GM18520 (cell line): ENCODE measurements around the gene MARCO.
"Not testable (repeated sequence)": the region's sequence is repeated elsewhere in the genome, so short reads cannot be mapped to it uniquely, and the experiment has no call there.

Experiments
- ATAC-seq: cut with Tn5 transposase; IDR thresholded peaks from one replicate; pipeline ENCODE4 v1.9.1; 2021; ENCODE audit not compliant: unreplicated experiment

Gene MARCO

GRCh38 chr2:118925476-118925875 lies 16.5 kb upstream of the MARCO start:
- no peak for ATAC-seq

GRCh38 chr2:118925981-118926380 lies 16.0 kb upstream of the MARCO start:
- ATAC-seq: no peak

- ATAC-seq: no peak
These were observed 12.9 kb upstream of the MARCO start for GRCh38 chr2:118929059-118929458.

- no peak for ATAC-seq
These were observed 9.0 kb upstream of the MARCO start for GRCh38 chr2:118932949-118933348.

GRCh38 chr2:118936306-118936705 lies 5.7 kb upstream of the MARCO start:
- ATAC-seq: no peak

GRCh38 chr2:118936936-118937335 lies 5.1 kb upstream of the MARCO start:
- ATAC-seq: no peak

GRCh38 chr2:118937817-118938216 lies 4.2 kb upstream of the MARCO start:
- no peak for ATAC-seq

GRCh38 chr2:118939994-118940393 lies 2.0 kb upstream of the MARCO start:
- no peak for ATAC-seq

- ATAC-seq: no peak
These were observed 1.4 kb upstream of the MARCO start for GRCh38 chr2:118940486-118941120.

GRCh38 chr2:118943286-118943685 lies 1.3 kb downstream of the MARCO start:
- no peak for ATAC-seq

- no peak for ATAC-seq
These were observed 3.9 kb downstream of the MARCO start for GRCh38 chr2:118945881-118946280.

- not testable (repeated sequence) for ATAC-seq
These were observed 6.3 kb downstream of the MARCO start for GRCh38 chr2:118948266-118948665.

- no peak for ATAC-seq
These were observed 12.5 kb downstream of the MARCO start for GRCh38 chr2:118954297-118955060.

GRCh38 chr2:118965737-118966136 lies 23.7 kb downstream of the MARCO start:
- ATAC-seq: no peak

- ATAC-seq: no peak
These were observed 25.3 kb downstream of the MARCO start for GRCh38 chr2:118967124-118967880.

- ATAC-seq: no peak
These were observed 26.0 kb downstream of the MARCO start for GRCh38 chr2:118968042-118968441.

- ATAC-seq: no peak
These were observed 27.2 kb downstream of the MARCO start for GRCh38 chr2:118968961-118969733.

GRCh38 chr2:118969734-118970395 lies 27.9 kb downstream of the MARCO start:
- ATAC-seq: no peak

GRCh38 chr2:118970396-118971135 lies 28.6 kb downstream of the MARCO start:
- ATAC-seq: no peak
